Brain pericyte (primary cell): Measurements from ENCODE around the gene PHF5A.
"Not testable (repeated sequence)": the region's sequence is repeated elsewhere in the genome, so short reads cannot be mapped to it uniquely, and the experiment has no call there.

ENCODE experiments used
- DNase-seq: peaks from one replicate; pipeline ENCODE4 v3.0.0-alpha.2; 2012; ENCODE audit warnings: low read depth, low spot score

Gene PHF5A

DNA sequence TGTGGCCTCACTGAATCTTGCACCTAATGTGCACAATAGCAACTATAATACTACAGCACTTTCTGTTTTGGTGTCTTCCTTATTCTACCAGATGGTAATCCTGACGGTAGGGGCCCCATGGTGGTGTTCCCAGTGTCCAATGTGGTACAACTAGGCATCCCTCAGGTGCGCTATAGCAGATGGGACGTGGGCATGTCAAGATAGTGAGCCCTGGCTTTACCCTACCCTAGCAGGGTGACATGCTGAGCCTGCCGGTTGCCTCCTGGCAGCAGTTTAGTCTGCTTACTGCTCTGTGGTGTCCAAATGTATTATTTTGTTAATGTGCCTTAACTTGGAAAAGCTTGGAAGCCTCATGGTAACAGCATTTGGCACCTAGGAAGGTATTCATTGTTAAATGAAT lies 19.6 kb upstream of the PHF5A start:
- no peak for DNase-seq

DNA sequence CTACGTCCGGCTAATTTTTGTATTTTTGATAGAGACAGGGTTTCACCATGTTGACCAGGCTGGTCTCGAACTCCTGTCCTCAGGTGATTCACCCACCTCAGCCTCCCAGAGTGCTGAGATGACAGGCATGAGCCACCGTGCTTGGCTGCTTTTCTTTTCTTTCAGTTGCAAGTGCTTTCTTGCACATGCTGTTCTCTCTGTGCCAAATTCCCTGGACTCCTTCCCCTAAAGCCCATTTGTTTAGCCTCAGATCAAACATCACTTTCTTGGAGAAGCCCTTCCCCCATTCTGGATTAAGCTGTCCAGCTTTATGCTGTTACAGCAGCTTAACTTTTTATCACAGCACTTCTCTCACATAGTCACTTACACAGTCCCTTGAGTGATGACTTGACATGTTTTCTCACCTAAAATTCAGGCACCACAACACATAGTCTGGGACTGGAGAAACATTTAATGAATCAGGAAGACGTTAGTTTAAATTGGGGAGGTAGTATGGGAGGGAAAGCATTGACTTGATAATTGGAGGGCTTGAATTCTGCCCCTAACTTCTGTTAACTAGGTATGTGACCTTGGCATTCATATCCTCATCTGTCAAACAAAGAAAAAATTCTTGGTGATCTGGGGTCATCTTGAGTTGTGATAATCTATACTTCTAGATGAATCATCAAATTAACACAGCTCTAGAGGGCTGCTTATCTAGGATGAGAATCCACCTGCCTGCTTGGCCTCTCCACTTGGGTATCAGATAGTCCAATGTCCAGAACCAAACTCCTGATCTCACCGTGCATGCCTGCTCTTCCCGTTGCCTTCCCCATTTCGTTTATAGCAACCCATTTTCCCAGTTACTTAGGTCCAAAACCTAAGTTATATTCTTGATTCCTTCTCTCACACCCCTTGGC lies 18.8 kb upstream of the PHF5A start:
- no peak for DNase-seq

DNA sequence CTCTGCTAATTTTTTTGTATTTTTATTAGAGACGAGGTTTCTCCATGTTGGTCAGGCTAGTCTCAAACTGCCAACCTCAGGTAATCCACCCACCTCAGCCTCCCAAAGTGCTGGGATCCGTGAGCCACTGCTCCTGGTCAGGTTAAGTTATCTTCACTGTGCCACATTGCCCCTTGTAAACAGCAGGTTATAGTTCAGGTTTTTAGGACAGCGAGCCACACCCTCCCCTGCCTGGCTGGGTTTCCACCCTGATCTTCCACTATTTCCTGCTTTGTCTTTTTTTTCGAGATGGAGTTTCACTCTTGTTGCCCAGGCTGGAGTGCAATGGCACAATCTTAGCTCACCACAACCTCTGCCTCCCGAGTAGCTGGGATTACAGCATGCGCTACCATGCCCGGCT lies 16.5 kb upstream of the PHF5A start:
- no peak for DNase-seq

DNA sequence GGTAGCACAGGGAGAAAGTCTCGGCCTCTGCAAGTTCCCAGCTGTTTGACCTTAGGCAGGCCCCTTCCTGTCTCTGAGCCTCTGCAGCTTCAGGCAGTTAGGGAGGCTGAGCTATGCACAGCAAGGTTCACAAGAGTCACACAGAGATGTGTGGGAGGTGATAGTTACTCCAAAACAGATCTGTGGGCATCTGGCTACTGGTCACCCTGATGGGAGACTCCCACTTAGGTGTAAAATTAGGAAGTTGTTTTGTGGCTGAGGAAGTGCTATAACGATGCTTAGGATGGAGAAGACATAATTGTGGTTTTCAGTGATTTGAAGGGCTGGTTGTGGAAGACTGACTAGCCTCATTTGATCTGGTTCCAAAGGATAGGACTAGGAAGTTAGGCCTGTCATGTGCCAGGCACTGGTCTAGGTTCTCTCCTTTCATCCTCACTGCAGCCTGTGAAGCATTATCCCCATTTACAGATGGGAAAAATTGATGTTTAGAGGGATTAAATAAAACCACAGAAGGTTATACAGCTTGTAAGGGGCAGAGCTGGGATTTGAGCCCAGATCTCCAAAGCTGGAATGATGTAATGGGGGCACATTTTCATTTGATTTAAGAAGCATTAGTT lies 13.9 kb upstream of the PHF5A start:
- DNase-seq = no peak

DNA sequence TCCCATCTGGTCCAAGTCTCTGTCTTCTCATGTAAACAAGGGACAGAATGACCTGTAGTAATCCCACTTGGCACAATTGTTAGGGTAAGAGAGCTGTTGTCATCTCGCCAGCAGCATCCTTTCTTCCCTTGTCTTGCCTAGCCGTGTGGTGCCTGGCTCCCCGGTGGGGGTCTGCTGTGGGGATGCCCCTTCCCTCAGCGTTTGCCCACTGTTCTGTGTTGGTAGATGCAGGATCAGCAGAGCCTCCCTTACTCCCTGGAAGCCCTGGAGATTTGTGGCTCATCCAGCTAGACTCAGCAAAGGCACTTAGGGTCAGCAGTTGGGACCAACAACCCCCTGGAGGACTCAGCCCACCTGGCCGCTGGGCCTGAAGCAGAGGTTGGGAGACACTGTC lies 13.4 kb upstream of the PHF5A start:
- no peak for DNase-seq

DNA sequence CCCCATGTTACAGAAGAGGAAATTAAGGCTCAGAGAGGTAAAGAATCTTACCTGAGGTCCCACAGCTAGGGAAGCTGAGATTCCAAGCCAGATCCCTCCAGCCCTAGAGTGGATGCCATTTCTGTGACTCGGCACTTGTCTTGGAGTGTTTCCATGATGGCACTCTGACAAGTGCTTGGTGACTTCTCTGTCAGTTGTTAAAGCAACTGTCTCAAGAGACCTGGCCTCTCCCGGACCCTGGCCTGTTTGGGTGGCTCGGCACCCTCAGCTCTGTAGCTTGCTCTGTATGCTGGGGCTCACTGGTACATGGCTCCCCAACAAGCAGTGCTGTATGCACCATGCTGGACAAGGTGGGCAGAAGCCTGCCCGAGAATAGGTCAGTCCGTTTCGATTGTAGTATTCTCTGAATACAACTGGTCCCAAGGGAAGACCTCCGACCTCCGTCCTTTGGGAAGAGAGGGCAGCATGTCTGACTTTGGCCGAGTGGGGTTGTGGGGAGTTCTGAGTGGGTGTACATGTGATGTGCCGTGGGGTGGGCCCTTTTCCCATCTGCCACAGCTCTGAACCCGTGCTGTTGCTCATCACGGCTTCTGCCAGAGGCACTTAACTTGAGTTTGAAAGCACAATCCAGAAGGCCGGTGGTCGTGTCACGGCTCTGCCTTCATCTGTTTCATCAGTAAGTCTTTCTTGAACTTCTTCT lies 12.8 kb upstream of the PHF5A start:
- no peak for DNase-seq

DNA sequence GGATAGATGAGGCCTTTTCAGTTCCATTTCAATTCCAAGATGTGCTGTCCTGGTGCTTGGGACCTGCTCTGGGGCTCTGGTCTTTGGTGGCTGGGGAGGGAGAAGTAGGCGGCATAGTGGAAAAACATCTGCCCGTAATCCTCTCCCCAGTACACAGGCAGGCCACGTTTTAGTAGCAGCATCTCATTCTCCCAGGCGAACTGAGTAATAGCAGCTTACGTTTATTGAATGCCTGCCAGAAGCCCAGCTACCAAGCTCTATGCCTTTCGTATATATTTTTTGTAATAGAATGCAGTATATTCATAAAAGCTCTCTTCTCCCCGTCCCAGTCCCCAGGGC lies 11.9 kb upstream of the PHF5A start:
- no peak for DNase-seq

DNA sequence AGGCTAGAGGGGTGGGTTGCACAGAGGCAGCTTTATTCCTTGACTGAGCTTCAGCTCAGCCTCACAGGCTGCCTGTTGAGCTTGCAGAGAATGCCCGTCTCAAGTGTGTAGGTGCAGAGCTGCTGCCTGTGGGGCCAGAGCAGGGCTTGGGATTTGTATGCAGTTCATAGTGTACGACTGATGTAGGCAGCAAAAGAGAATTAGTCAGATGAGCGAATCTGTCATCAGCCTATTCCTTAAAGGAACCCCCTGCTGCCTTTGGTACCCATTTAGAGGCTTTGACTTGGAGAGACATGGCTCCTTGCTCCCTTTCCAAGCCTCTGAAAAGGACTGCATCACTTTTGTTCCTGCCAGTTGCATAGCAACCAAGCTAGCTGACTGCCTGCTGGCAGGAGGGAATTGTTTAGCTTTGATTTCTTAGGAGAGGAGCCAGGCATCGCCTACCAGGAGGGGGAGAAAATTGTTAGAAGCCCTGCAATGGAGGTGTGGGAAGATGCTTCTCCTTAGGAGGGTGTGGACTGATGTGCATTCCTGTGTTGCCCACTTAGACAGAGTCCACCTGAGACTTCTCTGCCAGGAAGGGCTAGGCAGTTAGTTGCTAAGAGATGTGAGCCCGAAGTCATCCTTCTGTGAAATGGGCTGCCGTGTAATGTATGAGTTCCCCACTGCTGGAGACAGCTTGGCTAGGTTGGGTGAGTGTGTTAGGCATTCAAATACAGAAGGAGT lies 11.3 kb upstream of the PHF5A start:
- no peak for DNase-seq

DNA sequence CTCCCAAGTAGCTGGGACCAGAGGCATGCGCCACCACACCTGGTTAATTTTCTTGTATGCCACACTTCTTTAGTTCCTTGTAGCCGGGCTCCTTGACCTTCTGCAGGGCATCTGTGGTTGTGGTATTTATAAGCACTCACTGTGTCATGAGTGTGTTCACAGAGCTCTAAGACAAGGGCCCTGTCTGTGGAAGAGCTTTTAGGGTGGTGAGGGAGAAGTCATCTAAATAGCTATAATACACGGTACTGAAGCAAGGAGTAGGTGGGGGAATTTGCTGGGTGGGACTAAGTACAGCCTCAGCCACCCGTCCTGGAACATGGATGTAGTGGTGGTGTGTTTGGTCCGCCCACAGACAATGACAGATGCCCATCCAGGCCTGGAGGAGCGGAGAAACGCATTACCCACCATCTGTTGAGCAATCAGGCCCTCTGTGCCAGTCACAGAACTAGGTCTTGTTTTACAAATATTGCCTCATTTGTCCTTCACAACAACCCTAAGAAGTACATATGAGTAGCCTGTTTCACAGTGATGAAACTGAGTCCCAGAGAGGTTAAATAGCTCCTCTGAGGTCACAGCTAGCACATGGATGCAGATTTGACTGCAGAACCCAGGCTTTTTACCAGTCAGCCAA lies 10.5 kb upstream of the PHF5A start:
- no peak for DNase-seq

DNA sequence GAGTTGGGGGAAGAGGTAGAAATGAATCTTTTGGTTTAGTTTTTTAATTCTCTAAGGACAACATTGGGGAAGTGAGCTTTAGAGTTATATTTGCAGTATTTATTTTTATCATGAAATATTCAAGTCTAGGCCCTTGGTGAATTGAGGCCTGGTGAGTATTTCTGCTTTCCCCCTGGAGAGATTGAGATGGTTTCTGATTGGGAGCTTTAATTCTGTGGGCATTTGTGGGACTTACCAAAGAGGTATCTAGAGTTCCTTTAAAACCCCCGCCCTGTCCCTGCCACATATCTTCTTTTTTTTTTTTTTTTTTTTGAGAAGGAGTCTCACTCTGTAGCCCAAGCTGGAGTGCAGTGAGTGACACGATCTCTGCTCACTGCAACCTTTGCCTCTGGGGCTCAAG lies 10.0 kb upstream of the PHF5A start:
- DNase-seq = no peak

DNA sequence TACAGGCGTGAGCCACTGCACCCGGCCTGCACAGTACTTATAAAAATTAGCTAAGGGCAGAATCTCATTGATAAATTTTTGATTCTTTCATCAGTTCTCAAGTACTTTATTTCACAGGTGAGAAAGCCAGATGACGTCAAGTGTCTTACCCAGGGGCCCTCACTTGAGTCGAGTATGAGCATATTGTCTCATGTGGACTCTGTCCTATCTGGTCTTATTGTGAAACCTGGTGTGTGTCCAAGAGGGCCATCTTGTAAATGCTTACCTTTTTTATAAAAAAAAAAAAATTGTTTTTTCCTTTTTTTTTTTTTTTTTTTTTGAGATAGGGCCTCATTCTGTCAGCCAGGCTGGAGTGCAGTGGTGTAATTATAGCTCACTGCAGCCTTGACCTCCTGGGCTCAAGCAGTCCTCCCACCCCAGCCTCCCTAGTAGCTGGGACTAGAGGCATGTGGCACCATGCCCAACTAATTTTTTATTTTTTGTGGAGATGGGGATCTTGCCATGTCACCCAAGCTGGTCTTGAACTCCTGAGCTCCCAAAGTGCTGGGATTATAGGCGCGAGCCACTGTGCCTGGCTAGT lies 6.5 kb upstream of the PHF5A start:
- no peak for DNase-seq

DNA sequence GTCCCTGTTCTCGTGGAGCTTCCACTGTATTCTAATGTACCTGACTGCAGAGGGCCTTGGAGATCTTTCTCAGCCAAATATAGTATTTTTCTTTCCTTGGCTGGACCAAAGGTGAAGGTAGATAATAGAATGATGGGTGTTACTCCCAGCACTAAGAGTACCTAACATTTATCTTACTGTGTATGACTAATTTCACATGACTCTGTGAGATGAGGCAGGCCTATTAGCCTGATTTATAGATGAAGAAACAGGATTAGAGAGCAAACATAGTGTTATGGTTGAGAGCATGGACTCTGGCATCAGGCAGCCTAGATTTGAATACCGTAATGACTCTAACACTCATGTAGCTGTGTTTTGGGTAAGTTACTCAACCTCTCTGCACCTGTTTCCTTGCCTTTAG lies 3.1 kb upstream of the PHF5A start:
- no peak for DNase-seq

DNA sequence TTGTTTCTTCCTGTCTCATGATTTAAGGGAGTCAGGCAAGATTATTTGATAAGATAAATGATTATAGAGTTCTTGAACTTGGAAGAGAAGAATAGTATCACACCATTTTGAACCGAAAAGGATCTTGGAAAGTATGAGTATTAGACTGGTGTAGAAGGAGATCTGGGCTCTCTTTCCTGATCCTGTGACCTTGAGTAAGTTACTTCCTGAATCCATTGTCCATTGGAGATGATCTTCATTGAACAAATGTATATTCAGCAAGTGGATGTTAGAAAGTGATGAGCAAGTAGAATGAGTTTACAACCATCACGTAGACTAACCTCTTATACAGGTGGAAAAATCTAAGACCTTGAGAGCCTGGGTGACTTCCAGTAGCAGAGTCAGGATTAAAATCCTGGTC lies 2.4 kb upstream of the PHF5A start:
- DNase-seq = no peak

DNA sequence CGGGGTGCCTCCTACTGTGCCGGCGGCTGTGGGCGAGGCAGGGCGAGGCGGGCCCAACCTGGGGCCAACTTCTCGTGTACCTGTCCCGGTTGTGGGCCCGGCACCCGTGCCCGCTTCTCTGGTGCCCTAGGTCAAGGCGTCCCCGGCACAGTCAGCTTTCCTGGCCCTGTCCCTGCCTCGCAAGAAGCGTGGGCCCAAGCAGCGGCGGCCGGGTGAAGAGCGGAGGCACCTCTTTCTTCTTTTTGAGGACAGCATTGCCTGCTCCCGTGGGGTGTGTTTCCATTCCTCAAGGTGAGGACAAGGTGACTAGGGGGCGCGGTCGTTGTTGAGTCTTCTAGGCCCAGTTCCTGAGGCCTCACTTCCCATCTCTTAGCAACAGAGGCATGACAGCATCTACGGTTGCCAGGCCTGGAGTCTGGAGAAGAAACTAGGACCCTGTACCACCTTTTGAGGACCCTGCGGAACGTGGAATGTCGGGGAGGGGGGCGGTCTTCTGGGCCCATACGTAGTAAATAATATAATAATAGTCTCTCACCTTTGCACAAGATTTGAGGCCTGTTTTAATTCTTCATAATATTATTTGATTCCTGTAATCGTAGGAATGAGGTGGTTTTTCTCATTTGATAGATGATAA lies 843 bp upstream of the PHF5A start:
- DNase-seq = no peak

DNA sequence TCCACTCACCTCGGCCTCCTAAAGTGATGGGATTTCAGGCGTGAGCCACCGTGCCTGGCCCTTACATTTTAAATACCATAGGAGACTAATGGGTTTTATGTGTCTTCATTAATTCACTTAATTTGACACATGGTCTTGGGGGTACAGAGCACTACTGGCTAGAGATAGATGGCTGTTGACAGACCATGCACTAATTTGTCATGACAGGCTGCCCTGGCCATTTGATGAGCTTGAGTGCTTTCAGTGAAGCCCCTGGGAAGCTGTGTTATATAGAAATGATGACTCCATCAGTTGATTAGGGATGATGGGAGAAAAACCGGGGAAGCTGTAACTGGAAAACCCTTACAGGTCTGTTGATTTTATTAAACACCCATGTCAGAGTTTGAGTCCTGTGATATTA lies 6.6 kb downstream of the PHF5A start:
- DNase-seq = no peak

DNA sequence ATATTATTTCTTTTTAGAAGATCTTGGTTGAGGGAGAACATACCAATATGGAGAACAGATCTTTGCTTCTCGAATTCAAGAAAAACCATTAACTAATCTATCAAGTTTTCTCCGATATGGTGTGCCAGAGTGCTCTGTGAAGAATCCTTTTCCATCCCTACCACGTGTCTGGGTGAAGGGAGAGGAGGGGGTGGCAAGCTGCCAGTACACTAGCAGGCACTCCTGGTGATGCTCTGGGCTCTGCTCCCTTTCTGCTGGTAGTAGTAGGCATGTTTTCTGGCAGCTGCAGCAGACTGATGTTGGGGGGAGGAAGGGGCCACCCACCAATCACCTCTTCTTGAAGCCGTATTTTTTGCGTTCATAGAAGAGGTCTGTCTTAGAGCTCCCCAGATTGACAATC lies 8.4 kb downstream of the PHF5A start:
- DNase-seq = not testable (repeated sequence)

DNA sequence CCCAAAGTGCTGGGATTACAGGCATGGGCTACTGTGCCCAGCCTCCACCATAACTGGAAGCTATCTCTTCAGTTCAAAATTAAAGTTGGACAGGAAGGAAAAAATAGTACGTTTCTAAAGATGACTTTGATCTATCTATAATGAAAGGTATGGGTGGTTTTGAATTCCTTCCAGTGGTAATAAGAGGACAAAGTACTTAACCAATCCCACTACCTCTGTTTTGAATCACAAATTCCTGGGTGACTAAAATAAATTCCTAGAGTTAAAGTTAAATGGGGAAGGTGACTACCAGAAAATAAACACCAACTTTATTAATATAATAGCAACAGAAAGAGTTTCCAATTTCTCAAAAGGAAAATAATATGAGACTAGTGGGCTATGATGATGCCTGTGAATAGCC lies 9.1 kb downstream of the PHF5A start:
- no peak for DNase-seq

DNA sequence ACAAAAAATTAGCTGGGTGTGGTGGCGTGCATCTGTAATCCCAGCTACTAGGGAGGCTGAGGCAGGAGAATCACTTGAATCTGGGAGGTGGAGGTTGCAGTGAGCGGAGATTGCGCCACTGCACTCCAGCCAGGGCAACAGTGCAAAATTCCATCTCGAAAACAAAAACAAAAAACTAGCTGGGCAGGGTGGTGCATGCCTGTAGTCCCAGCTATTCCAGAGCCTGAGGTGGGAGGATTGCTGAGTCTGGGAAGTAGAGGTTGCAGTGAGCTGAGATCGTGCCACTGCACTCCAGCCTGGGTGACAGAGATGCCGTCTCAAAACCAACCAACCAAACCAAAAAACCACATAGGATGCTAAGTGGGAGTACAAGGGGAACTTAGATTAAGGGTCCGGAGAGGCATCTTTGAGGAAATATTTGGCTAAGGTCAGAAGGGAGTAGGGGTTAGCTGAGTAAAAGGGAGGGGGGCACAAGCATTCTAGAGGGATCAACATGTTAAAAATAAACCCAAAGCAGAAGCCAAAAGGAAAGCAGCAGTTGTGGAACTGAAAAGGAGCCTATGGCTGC lies 10.2 kb downstream of the PHF5A start:
- DNase-seq = no peak

DNA sequence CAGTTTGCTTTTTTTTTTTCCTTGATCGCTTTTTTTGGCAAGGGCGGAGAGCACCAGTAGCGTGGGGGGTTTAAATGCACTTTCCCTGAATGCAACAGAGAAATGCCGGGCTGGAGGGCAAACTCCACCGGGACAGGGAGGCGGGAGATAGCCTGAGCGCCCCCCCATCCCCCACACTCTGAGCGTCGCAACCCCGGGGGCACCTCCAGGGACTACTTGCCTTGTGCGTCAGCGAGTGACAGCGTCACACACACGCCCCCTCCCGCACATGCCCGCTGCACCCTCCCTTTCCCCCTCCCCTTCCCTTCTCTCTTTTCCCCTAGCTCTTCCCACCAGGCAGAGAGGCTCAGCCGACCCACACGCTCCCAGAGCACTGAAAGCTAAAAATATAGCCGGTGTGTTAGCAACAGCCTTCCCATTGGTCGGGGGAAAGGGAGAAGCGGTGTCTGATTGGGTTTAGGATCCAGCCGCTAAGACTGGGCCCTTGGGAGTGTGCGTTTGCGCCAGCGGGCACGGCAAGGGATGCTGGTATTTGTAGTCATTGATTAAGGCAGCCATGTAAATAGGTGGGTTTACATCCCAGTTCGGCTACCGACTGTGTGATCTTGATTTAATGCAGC lies 20.2 kb downstream of the PHF5A start:
- peak; percentile 97 for DNase-seq
